Choroid plexus epithelial cell (primary cell): ENCODE measurements around the gene BEST2.
A peak's percentile ranks its signal among the peaks of the same experiment; 100 is the strongest.

Experiments
- DNase-seq: peaks from one replicate; pipeline ENCODE4 v3.0.0-alpha.2; 2010; ENCODE audit warnings: low read depth
- H3K4me3 ChIP-seq: 2 replicates; pipeline ENCODE4 v1.5.1; 2011; ENCODE audit warnings: low read depth, mild to moderate bottlenecking, control low read depth, low read length, moderate library complexity
- CTCF ChIP-seq: conservative IDR thresholded peaks from 2 replicates; pipeline ENCODE4 v1.5.1; 2011; ENCODE audit warnings: low read depth, mild to moderate bottlenecking, control low read depth, inconsistent platforms, low read length, moderate library complexity

Gene BEST2

GRCh38 chr19:12779162-12779993 lies 27.8 kb downstream of the BEST2 start:
- peak; percentile 11 for TF ChIP-seq CTCF
- H3K4me3 ChIP-seq = peak overlapping the region; percentile 70
- peak; percentile 97 for DNase-seq

- peak overlapping the region; percentile 58 for H3K4me3 ChIP-seq
- DNase-seq = no peak
- no peak for TF ChIP-seq CTCF
Measured at GRCh38 chr19:12782174-12782423, 30.5 kb downstream of the BEST2 start.

GRCh38 chr19:12782424-12783290 lies 31.1 kb downstream of the BEST2 start:
- TF ChIP-seq CTCF = no peak
- H3K4me3 ChIP-seq = peak overlapping the region; percentile 58
- DNase-seq = peak; percentile 89

GRCh38 chr19:12783291-12783848 lies 31.8 kb downstream of the BEST2 start:
- no peak for DNase-seq
- H3K4me3 ChIP-seq = peak overlapping the region; percentile 58
- no peak for TF ChIP-seq CTCF

GRCh38 chr19:12783849-12784393 lies 32.3 kb downstream of the BEST2 start:
- TF ChIP-seq CTCF = no peak
- DNase-seq = no peak
- no peak overlapping the region for H3K4me3 ChIP-seq

GRCh38 chr19:12784394-12784870 lies 32.8 kb downstream of the BEST2 start:
- TF ChIP-seq CTCF = no peak
- DNase-seq = no peak
- H3K4me3 ChIP-seq = no peak overlapping the region
